Activated naive CD4-positive, alpha-beta T cell treated with anti-CD3 and anti-CD28 coated beads for 36 hours (primary cell): ENCODE measurements around the gene KIF18A. TPM values are rescaled to one million over a fixed set of nuclear protein-coding genes. Genes with fewer than 3 reads are reported as not detected.
"Not testable (repeated sequence)": the region's sequence is repeated elsewhere in the genome, so short reads cannot be mapped to it uniquely, and the experiment has no call there.

Experiments
- CTCF ChIA-PET: fragments of 350-600 bp; sonication (Branson Sonifier 250); formaldehyde crosslinking; loops from one replicate; lab custom pipeline; 2021; ENCODE audit warnings: antibody characterized with exemption; lab: Charles Lee
- DNase-seq: peaks from one replicate; pipeline ENCODE4 v3.0.0-alpha.2; 2020
- H3K27ac Mint-ChIP-seq: one replicate; pipeline ENCODE4 v1.8.0; 2021; ENCODE audit warnings: mild to moderate bottlenecking, mixed read lengths
- H3K27me3 Mint-ChIP-seq: one replicate; pipeline ENCODE4 v1.8.0; 2021; ENCODE audit warnings: low read depth, mixed read lengths
- H3K36me3 Mint-ChIP-seq: one replicate; pipeline ENCODE4 v1.8.0; 2021; ENCODE audit warnings: low read depth, mixed read lengths
- H3K4me1 Mint-ChIP-seq: one replicate; pipeline ENCODE4 v1.8.0; 2021; ENCODE audit warnings: low read depth, mixed read lengths
- H3K4me3 Mint-ChIP-seq: one replicate; pipeline ENCODE4 v1.8.0; 2021; ENCODE audit warnings: mild to moderate bottlenecking, moderate library complexity, mixed read lengths
- H3K9me3 Mint-ChIP-seq: one replicate; pipeline ENCODE4 v1.8.0; 2021; ENCODE audit warnings: mixed read lengths
- intact Hi-C: fragments of 100-400 bp; cut with micrococcal nuclease; formaldehyde crosslinking; loops from one replicate; pipeline ENCODE4 v1.15.1; 2023
- total RNA-seq, 2 experiments: library from RNA; stranded (reverse); gene quantifications; one replicate each; pipeline ENCODE4 v1.2.3, GENCODE V29; 2021

Gene KIF18A
- total RNA-seq: 10 to 100 TPM; 34.7 to 36.5 TPM

- CTCF ChIA-PET: interaction anchor here (1.3 kb wide), 1 partner anchor 32 kb away, joined by 4 read pairs; no protein-coding TSS in a partner anchor
- peaks cover 14% of the 10 kb centered on the region for H3K36me3 Mint-ChIP-seq
- no peaks in the 10 kb centered on the region for H3K27me3 Mint-ChIP-seq
- peak; percentile 99 for DNase-seq
- peaks cover 33% of the 10 kb centered on the region for H3K4me1 Mint-ChIP-seq
- intact Hi-C loops: loop anchor here (1.0 to 5.0 kb wide), 3 partner anchors 407 to 746 kb away; partner anchors contain the start of genes BDNF, CCDC34 and LIN7C
- H3K4me3 Mint-ChIP-seq: peak within 1 kb of the TSS; percentile 99
- no peaks in the 10 kb centered on the region for H3K9me3 Mint-ChIP-seq
- H3K27ac Mint-ChIP-seq: peak within 1 kb of the TSS; percentile 98
These were observed at the start of gene KIF18A, which contains the start of gene METTL15 for GRCh38 chr11:28107750-28108618. TSS of gene KIF18A (minus strand) at chr11:28108156. CDS start at chr11:28097947, 10,209 bp downstream. TSS of gene METTL15 (plus strand) at chr11:28108388. CDS start at chr11:28113335, 4,947 bp downstream.

- DNase-seq: no peak
- CTCF ChIA-PET: no interaction called here
- H3K27ac Mint-ChIP-seq: no peak overlapping the region
- H3K36me3 Mint-ChIP-seq: peaks cover 28% of the 10 kb centered on the region
- intact Hi-C loops: no loop called here
- H3K4me3 Mint-ChIP-seq: no peak overlapping the region
- peaks cover 2% of the 10 kb centered on the region for H3K9me3 Mint-ChIP-seq
- no peaks in the 10 kb centered on the region for H3K4me1 Mint-ChIP-seq
- no peaks in the 10 kb centered on the region for H3K27me3 Mint-ChIP-seq
These were observed 45.6 kb upstream of the KIF18A start for GRCh38 chr11:28153586-28153985.

GRCh38 chr11:28152743-28153142 lies 44.8 kb upstream of the KIF18A start:
- peaks cover 23% of the 10 kb centered on the region for H3K36me3 Mint-ChIP-seq
- intact Hi-C loops: no loop called here
- no peaks in the 10 kb centered on the region for H3K4me1 Mint-ChIP-seq
- H3K9me3 Mint-ChIP-seq: no peaks in the 10 kb centered on the region
- no peak overlapping the region for H3K27ac Mint-ChIP-seq
- CTCF ChIA-PET: no interaction called here
- no peaks in the 10 kb centered on the region for H3K27me3 Mint-ChIP-seq
- DNase-seq: no peak
- no peak overlapping the region for H3K4me3 Mint-ChIP-seq

- Mint-ChIP-seq H3K4me1 (peaks cover 2% of the 10 kb centered on the region), H3K4me3 (no peak overlapping the region), H3K27ac (no peak overlapping the region), H3K9me3 (no peaks in the 10 kb centered on the region), H3K27me3 (no peaks in the 10 kb centered on the region), H3K36me3 (peaks cover 9% of the 10 kb centered on the region)
- CTCF ChIA-PET: interaction anchor here (0.5 kb wide), 1 partner anchor 13 kb away, joined by 3 read pairs; no protein-coding TSS in a partner anchor
- no peak for DNase-seq
- intact Hi-C loops: no loop called here
These were observed 38.3 kb upstream of the KIF18A start for GRCh38 chr11:28146123-28146751.

GRCh38 chr11:28144808-28145207 lies 36.9 kb upstream of the KIF18A start:
- intact Hi-C loops: no loop called here
- H3K36me3 Mint-ChIP-seq: peaks cover 11% of the 10 kb centered on the region
- CTCF ChIA-PET: no interaction called here
- H3K4me1 Mint-ChIP-seq: peaks cover 2% of the 10 kb centered on the region
- no peak for DNase-seq
- H3K27me3 Mint-ChIP-seq: no peaks in the 10 kb centered on the region
- H3K4me3 Mint-ChIP-seq: no peak overlapping the region
- H3K27ac Mint-ChIP-seq: no peak overlapping the region
- peaks cover 7% of the 10 kb centered on the region for H3K9me3 Mint-ChIP-seq

GRCh38 chr11:28142724-28143123 lies 34.8 kb upstream of the KIF18A start:
- H3K4me1 Mint-ChIP-seq: peaks cover 2% of the 10 kb centered on the region
- no peaks in the 10 kb centered on the region for H3K27me3 Mint-ChIP-seq

GRCh38 chr11:28140689-28141455 lies 32.9 kb upstream of the KIF18A start:
- H3K27ac Mint-ChIP-seq: no peak overlapping the region
- CTCF ChIA-PET: interaction anchor here (0.7 kb wide), 1 partner anchor 845 kb away, joined by 4 read pairs; no protein-coding TSS in a partner anchor
- peaks cover 35% of the 10 kb centered on the region for H3K36me3 Mint-ChIP-seq

More at GRCh38 chr11:28142724-28143123, 34.8 kb upstream of the KIF18A start:
- intact Hi-C loops: no loop called here
- Mint-ChIP-seq H3K4me3 (no peak overlapping the region), H3K9me3 (peaks cover 16% of the 10 kb centered on the region), H3K27ac (no peak overlapping the region), H3K36me3 (peaks cover 20% of the 10 kb centered on the region)
- CTCF ChIA-PET: no interaction called here
- no peak for DNase-seq

GRCh38 chr11:28139841-28140415 lies 32.0 kb upstream of the KIF18A start:
- peaks cover 30% of the 10 kb centered on the region for H3K9me3 Mint-ChIP-seq
- H3K4me1 Mint-ChIP-seq: no peaks in the 10 kb centered on the region
- CTCF ChIA-PET: interaction anchor here (1.0 kb wide), 1 partner anchor 32 kb away, joined by 4 read pairs; the partner anchor contains the start of genes KIF18A and METTL15
- H3K4me3 Mint-ChIP-seq: no peak overlapping the region
- H3K27me3 Mint-ChIP-seq: no peaks in the 10 kb centered on the region
- H3K27ac Mint-ChIP-seq: no peak overlapping the region
- H3K36me3 Mint-ChIP-seq: peaks cover 40% of the 10 kb centered on the region
- intact Hi-C loops: no loop called here
- no peak for DNase-seq

More at GRCh38 chr11:28140689-28141455, 32.9 kb upstream of the KIF18A start:
- Mint-ChIP-seq H3K9me3 (peaks cover 27% of the 10 kb centered on the region), H3K27me3 (no peaks in the 10 kb centered on the region), H3K4me3 (no peak overlapping the region), H3K4me1 (no peaks in the 10 kb centered on the region)
- no peak for DNase-seq
- intact Hi-C loops: no loop called here

- H3K27me3 Mint-ChIP-seq: no peaks in the 10 kb centered on the region
- DNase-seq: no peak
- CTCF ChIA-PET: no interaction called here
- intact Hi-C loops: no loop called here
- no peaks in the 10 kb centered on the region for H3K4me1 Mint-ChIP-seq
- no peak overlapping the region for H3K4me3 Mint-ChIP-seq
- H3K36me3 Mint-ChIP-seq: peaks cover 59% of the 10 kb centered on the region
- H3K9me3 Mint-ChIP-seq: peaks cover 34% of the 10 kb centered on the region
- H3K27ac Mint-ChIP-seq: no peak overlapping the region
These were observed 29.9 kb upstream of the KIF18A start for GRCh38 chr11:28137832-28138231.

- intact Hi-C loops: no loop called here
- H3K9me3 Mint-ChIP-seq: peaks cover 34% of the 10 kb centered on the region
- H3K27me3 Mint-ChIP-seq: no peaks in the 10 kb centered on the region
- H3K27ac Mint-ChIP-seq: no peak overlapping the region
- CTCF ChIA-PET: no interaction called here
- no peaks in the 10 kb centered on the region for H3K4me1 Mint-ChIP-seq
- no peak for DNase-seq
- H3K4me3 Mint-ChIP-seq: no peak overlapping the region
- H3K36me3 Mint-ChIP-seq: peaks cover 58% of the 10 kb centered on the region
These were observed 29.4 kb upstream of the KIF18A start for GRCh38 chr11:28137366-28137765.

GRCh38 chr11:28136157-28136556 lies 28.2 kb upstream of the KIF18A start:
- peaks cover 33% of the 10 kb centered on the region for H3K9me3 Mint-ChIP-seq
- H3K27me3 Mint-ChIP-seq, DNase-seq, intact Hi-C loops, H3K4me1 Mint-ChIP-seq, H3K27ac Mint-ChIP-seq, H3K4me3 Mint-ChIP-seq, CTCF ChIA-PET: not testable (repeated sequence)
- peaks cover 60% of the 10 kb centered on the region for H3K36me3 Mint-ChIP-seq
